HG03378 (cell line): ENCODE results near the gene KIFC3.
"Not testable (repeated sequence)": the region's sequence is repeated elsewhere in the genome, so short reads cannot be mapped to it uniquely, and the experiment has no call there.

Experiments used
- ATAC-seq: cut with Tn5 transposase; IDR thresholded peaks from one replicate; pipeline ENCODE4 v1.9.1; 2021; ENCODE audit warnings: mild to moderate bottlenecking, moderate library complexity; ENCODE audit not compliant: unreplicated experiment

The KIFC3 gene

GRCh38 chr16:57807252-57807967 is 5.1 kb upstream of the KIFC3 start:
- ATAC-seq: no peak

- ATAC-seq: no peak
These were observed 2.9 kb upstream of the KIFC3 start for GRCh38 chr16:57805176-57805575.

GRCh38 chr16:57804111-57804837 is 2.0 kb upstream of the KIFC3 start:
- ATAC-seq: no peak

GRCh38 chr16:57803134-57803990 is 1.1 kb upstream of the KIFC3 start:
- no peak for ATAC-seq

- no peak for ATAC-seq
These were observed 416 bp downstream of the KIFC3 start for GRCh38 chr16:57801809-57802340.

- ATAC-seq: no peak
These were observed 1.0 kb downstream of the KIFC3 start for GRCh38 chr16:57801098-57801808.

- no peak for ATAC-seq
These were observed 1.8 kb downstream of the KIFC3 start for GRCh38 chr16:57800200-57801097.

GRCh38 chr16:57799600-57800199 is 2.6 kb downstream of the KIFC3 start:
- ATAC-seq: no peak

- ATAC-seq: no peak
These were observed 3.2 kb downstream of the KIFC3 start for GRCh38 chr16:57798953-57799599.

GRCh38 chr16:57798267-57798810 is 4.0 kb downstream of the KIFC3 start:
- no peak for ATAC-seq

- ATAC-seq: no peak
These were observed 4.6 kb downstream of the KIFC3 start for GRCh38 chr16:57797526-57798266.

- no peak for ATAC-seq
These were observed 5.1 kb downstream of the KIFC3 start for GRCh38 chr16:57797216-57797525.

GRCh38 chr16:57796014-57796413 is 6.3 kb downstream of the KIFC3 start:
- ATAC-seq: not testable (repeated sequence)

- no peak for ATAC-seq
These were observed 6.8 kb downstream of the KIFC3 start for GRCh38 chr16:57795431-57795878.

GRCh38 chr16:57794849-57795430 is 7.4 kb downstream of the KIFC3 start:
- ATAC-seq: no peak

- no peak for ATAC-seq
These were observed 10.3 kb downstream of the KIFC3 start for GRCh38 chr16:57791893-57792461.
